Measurements from ENCODE around the gene TRMT11.
"Not testable (repeated sequence)": the region's sequence is repeated elsewhere in the genome, so short reads cannot be mapped to it uniquely, and the experiment has no call there.

The TRMT11 gene

DNA sequence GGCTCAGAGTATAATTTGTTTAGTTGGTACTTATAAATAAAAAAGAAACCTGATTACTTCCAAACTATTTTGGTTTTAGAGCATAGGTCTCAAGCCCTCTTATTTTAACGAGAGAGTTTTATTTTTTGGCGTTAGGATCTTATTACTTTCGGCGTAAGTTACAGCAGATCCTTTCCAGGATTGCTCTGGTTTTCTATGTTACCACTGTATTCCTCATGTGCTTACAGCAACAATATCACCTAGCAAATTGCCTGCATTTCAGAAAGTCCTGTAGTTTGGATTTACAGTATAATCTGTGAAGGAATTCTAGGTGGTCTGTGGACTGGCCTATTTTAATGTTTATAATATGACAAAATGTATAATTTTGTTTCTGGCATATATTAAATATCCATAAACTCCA, 54.1 kb downstream of the TRMT11 start:
- in situ Hi-C loops (cut with MboI; ENCODE audit: low sequenced_read_pairs), result no loop called here

DNA sequence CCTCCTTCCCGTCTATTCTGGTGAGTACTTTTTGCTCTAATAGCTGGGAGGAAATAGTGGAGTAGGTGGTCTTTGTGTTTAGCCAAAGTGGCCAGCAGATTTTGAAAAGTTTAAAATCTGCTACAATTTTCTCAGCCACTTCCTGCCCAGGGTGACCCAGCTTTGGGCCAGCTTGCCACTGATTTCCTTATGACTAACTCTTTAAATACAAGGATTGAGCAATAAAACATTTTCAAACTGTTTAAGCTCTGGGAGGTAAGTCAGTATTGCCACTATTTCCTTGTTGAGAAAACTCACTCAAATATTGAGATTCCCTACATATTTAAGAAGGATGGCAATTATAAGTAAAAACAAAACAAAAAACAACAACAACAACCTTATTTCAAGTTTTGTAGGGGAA, 54.5 kb downstream of the TRMT11 start:
- in situ Hi-C loops (cut with MboI; ENCODE audit: low sequenced_read_pairs), result no loop called here

DNA sequence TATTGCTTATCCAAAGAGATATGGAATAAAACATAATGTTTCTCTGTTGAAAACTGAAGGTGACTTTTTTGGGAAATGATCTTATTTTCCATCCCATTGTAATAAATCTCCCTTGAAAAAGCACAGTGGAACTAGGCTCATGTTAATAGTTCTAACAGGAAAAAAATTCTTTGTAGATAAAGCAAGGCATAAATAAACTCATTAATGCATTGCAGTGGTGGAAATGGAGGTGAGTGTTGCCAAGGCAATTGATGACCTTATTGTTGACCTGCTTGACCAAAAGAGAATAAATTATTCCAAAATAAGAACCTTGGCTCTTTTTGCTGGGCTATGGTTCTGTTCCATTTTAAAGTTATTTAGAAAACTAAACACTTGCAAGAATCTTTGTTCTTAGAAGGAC, 55.2 kb downstream of the TRMT11 start:
- in situ Hi-C loops (cut with MboI; ENCODE audit: low sequenced_read_pairs), result no loop called here

DNA sequence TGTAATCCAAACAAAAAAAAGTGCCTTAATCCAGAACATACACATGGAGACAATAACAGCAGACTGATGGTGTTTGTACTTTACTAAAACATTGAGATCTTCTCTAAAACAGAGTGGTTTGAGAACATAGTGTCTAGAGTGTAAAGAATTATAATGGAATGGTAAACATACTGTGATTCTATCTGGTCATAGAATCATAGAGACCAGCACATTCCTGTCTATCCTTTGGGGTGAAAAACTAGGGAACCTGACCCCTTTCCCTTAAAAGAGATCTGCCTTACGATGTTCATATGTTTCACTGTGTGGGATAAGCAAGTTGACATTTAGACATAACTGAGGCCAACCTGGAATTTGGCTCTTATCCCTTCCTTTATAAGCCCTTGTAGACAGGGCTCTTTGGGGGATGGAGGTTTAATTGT, 55.7 kb downstream of the TRMT11 start:
- in situ Hi-C loops (cut with MboI; ENCODE audit: low sequenced_read_pairs), result no loop called here

DNA sequence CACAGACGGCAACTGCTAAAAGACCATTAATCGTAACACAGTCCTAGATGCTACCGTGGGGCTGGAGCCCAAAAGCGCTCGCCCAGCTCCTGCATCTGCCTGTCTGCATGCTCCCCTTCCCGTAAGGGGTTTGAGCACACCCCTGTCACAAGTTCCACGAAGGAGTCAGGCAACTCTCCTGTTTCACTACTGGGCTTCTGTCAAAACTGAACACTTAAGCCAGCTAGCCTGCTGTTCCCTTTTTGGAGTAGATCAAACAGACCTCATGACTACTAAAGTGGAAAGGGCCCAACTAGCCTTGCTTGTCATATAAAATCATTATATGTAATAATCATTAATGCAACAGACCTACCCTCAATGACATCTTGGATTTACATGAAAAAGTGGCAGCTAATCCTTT, 61.3 kb downstream of the TRMT11 start:
- in situ Hi-C loops (cut with MboI; ENCODE audit: low sequenced_read_pairs), result no loop called here

DNA sequence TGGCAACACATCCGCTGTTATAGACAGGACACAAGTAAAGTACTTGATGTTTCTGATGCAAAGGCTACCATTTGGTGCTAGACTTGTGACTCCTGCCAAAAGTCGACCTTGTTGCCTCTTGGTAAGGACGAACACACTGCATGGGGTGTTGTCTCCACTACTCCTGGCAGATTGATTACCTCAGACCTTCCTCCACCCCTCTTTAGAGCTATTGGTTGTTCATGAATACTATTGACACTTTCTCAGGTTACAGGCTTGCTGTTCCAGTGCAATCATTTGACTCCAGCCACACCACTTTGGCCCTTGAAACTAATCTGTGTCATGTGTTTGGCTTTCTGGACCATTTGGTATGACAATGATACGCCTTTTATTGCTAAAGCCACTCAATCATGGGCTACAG, 62.3 kb downstream of the TRMT11 start:
- in situ Hi-C loops (cut with MboI; ENCODE audit: low sequenced_read_pairs), result no loop called here

DNA sequence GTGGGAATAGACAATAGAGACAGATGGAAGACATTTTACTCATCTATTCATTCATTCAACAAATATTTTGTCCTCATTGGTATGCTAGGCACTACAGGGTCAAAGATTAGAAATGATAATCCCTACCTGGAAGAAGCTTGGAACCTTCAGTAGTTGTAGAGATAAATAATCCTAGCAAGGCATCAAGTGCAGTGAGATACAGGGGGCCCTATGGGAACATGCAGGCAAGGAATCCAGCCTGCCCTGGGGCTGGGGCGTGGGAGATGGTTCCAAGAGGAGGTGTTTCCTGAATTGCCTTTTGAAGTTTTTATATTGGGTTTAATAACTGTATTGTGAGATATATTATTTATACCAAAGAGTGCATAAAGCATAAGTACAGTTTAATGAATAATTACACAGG, 64.5 kb downstream of the TRMT11 start:
- in situ Hi-C loops (cut with MboI; ENCODE audit: low sequenced_read_pairs), result no loop called here

DNA sequence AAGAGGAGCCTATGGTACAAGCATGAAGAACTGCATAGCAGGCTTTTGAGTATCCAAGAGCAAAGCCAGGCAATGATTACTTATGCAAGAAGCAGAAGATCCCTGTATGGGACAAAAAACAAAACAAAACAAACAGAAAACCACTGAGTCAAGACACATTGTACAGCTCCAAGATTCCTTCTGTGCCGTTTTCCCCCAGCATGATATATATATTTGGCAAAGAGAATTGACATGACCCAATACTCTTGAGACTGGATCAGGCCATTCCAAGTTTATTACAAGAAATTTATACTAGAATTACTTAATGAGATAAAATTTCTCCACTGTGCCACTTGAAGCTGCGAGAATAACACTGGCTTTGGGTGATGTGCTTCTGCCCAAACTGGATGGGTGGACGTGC, 65.5 kb downstream of the TRMT11 start:
- in situ Hi-C loops (cut with MboI; ENCODE audit: low sequenced_read_pairs), result no loop called here

DNA sequence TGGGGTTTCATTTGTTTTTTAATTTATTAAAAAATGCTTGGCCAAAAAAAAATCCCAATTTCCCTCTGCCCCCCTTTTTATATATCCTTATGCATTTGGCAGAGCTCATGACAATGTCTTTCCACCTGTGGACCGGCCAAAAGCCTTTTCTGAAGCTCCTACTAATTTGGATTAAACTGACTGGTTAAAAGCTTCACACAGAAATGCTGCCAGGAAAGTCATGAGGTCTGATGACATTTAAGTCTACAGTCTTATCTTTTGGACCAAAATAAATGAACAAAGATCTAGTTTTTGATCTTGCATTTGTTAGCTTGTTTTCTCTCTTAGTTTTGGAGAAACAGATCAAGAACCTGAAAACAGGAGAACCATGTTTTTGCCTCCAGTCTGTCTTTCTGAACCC, 66.1 kb downstream of the TRMT11 start:
- in situ Hi-C loops (cut with MboI; ENCODE audit: low sequenced_read_pairs), result no loop called here

DNA sequence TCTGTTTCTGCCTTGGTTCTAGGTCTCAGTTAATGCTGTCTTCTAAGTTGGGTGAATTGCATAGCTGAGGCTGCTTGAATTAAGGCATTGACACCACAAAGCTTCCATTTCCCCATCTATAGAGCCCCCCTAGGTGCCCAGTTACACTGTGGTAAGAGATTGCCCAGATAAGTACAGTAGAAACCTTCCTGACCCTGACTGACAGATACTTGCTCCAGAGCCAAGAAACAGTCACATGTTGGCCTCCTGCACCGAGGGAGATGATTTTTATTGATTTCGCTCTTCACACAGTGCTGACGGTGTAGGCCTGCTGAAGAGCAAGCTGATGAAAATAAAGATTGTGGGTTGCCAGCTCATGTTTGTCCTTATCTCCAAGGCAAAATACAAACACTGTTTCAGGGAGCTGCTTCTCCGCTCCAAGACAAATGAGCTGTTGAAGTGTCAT, 67.9 kb downstream of the TRMT11 start:
- in situ Hi-C loops (cut with MboI; ENCODE audit: low sequenced_read_pairs), result no loop called here

DNA sequence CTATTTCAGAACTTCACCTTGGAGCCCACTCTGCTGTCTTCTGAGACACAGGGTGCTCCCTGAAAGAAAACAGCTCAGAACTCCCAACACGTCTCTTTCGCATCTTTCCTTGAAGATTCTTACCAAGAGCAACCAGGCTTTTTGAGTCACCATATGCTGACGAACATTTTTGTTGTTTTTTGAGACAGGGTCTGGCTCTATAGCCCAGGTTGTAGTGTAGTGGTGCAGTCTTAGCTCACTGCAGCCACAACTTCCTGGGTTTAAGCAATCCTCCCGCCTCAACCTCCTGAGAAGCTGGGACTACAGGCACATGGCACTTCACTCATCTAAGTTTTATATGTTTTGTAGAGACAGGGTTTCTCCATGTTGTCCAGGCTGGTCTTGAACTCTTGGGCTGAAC, 68.5 kb downstream of the TRMT11 start:
- in situ Hi-C loops (cut with MboI; ENCODE audit: low sequenced_read_pairs), result no loop called here

DNA sequence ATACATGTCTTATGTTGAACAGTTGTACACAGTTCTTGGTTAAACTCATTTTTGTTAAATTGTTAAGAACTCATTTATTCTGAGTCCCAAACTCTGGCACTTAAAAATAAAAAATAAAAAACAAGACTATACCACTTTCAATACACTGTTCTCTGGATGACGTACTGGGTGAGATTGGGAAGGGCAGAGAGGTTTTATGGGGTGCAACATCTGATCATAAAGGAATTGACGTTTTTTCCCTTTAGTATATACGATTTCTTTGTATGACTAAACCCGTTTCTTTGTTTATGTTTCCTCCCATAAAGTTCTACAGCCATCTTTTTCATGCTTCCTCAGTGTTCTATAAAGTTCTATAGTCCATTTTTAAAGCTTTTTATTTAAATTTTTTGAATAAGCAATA, 69.1 kb downstream of the TRMT11 start:
- in situ Hi-C loops (cut with MboI; ENCODE audit: low sequenced_read_pairs), result no loop called here

DNA sequence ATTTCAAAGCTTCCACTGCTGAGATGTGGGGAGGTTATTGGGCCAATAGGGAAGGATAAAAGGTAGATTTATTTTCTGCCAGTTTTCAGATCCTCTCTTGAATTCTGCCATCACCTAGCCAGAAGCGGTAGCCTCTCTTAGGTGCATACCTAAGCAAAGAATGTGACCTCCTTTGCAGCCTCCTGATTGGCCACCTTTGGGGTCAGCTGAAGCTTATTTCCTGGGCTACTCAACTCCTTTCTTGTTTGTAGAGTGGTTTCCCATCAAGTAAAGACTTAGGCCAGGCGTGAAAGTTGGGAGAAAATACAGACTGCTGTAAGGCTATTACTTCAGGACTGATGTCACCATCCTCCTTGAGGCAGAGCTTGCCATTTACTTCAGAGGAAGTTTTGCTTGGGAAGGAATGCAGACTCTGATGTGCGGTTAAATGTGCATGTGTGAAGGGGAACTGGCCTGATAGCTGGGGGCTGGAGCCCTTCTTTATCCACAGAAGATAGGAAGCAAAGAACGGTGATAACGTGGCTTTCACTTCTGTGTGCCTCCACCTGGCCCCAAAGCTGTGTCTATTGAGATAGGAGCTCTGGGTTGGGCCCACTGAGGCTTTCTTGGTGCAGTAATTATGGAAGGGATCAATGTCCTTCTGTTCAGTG, 70.1 kb downstream of the TRMT11 start:
- in situ Hi-C loops (cut with MboI; ENCODE audit: low sequenced_read_pairs), result no loop called here

DNA sequence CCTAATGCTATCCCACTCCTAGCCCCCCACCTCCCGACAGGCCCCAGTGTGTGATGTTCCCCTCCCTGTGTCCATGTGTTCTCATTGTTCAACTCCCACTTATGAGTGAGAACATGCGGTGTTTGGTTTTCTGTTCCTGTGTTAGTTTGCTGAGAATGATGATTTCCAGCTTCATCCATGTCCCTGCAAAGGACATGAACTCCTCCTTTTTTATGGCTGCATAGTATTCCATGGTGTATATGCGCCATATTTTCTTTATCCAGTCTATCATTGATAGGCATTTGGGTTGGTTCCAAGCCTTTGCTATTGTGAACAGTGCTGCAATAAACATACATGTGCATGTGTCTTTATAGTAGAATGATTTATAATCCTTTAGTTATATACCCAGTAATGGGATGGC, 71.7 kb downstream of the TRMT11 start:
- in situ Hi-C loops (cut with MboI; ENCODE audit: low sequenced_read_pairs), result not testable (repeated sequence)

DNA sequence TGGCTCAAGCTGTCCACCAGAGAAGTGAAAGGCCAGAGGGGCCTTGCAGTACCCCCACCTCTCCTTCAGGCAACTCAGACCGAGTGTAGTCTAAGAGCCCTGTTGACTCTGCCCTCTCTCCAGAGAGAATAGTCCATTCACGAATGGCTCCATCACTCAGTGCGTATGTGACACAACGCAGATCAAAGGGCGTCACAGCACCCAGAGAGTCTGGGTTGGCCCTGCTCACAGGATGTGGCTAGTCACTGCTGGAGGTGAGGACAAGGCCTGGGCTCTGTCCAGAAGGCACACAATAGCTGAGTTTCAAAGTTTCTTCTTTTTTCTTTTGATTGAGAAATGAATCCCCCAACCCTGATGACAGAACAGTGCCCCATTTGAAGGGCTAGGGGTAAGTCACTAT, 74.1 kb downstream of the TRMT11 start:
- in situ Hi-C loops (cut with MboI; ENCODE audit: low sequenced_read_pairs), result no loop called here

DNA sequence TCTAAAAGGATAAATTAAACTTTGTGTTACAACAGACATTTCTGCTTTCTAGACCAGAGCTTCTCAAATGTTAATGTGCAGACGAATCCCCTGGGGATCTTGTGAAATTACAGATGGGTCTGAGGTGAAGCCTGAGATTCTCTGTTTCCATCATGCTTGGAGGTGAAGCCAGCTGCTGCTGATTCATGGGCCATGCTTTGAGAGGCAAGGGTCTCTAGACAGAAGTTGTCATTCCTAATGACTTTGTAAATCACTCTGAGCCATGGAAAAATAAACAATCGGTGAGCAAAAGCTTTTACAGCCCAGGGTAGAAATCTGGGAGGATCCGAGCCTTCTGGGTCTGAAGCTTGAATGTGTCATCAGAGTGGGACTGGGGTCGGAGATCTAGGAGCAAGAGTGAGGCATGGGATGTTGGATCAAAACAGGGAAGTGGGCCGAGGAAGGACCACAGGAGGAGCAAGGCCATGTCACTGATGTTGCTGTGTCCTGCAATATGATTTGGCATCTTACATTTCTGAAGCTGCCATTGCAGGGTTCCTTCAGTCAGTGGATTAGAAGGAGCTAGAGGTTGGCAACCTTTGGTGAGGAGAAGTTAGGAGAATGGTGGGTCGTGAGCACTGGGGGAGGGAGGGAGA, 77.3 kb downstream of the TRMT11 start:
- in situ Hi-C loops (cut with MboI; ENCODE audit: low sequenced_read_pairs), result no loop called here

DNA sequence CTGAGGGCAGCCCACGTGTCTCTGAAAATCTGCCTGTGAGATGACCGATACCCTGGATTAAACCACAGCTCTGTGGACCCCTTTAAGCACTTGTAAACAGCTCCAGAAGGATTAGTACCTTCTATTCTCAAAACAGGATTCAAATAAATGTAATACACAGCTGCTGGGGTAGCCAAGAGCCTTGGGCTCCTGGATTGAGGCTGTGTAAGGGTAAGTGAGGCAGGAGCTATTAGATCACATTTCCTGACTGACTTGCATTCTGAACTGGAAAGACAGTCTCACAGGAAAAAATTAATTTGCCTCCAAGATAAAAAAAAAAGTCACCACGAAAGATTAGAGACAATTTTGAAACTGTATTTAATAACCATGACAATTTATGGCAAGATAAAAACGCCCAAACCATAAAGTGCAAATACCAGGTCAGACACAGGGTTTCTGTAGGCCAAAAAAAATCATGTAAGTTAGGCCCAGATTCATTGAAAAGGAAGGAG, 78.0 kb downstream of the TRMT11 start:
- in situ Hi-C loops (cut with MboI; ENCODE audit: low sequenced_read_pairs), result no loop called here

DNA sequence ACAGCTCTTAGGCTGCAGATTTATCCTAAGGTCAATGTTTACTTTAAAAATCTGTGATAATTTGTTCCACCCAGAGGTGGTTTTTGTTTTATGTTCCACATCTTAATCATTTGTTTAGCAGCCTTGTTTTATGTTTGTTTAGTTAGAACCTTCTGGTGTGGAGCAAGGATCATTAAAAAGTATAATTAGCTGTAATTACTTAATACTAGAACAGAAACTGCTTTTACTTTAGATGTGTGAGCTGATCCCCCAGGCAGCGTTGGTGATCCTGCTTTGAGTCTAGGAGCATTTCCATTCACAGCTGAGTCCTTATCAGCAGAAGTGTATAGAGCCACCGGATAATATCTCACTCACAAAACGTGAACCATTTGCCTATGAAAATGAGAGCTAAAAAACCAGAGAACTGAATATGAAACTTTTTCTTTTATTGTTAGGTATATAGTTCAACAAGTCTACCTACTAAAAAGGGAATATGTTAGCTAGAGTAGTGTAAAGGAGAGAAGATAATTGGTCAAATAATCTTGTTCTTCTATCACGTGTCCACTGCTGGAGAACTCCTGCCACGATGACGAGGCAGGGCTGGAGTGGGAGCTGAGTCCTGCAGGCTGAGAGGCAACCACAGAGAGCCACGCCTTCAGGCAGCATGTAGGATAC, 78.5 kb downstream of the TRMT11 start:
- in situ Hi-C loops (cut with MboI; ENCODE audit: low sequenced_read_pairs), result no loop called here

DNA sequence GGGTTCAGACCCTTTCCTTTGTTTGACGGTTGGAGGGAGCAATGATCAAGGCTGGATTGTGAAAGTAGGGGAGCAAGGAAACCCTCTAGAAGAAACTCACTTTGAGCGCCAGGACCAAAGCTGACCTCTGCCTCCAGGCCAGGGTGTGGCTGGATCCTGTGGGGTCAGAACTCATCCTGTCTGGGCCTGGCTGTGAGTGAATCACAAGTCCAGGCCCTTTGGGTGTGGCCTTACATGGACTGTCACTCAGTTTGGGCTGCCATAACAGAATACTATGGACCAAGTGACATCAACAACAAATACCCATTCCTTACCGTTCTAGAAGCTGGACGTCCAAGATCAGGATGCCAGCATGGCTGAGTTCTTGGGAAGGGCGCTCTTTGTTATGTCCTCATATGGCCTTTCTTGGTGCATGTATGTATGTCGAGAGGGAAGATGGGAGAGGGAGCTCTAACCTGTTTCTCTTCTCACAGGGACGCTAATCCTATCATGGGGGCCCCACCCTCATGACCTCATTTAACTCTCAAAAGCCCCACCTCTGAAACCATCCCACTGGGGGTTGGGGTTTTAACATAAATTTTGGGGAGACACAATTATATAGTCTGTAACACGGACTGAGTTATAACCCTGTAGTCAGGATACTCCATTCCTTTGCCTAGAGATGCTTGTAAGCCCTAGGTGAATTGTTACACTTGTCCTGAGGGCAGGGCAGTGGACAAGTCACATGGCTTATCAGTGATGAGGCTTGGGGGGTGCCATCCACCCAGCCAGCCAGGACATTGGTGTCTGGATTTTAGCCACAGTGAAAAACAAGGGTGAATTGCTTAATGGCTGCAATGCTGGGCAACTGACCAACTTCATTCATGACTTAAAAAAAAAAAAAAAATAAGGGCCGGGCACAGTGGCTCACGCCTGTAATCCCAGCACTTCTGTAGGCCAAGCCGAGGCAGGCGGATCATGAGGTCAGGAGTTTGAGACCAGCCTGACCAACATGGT, 80.0 kb downstream of the TRMT11 start:
- in situ Hi-C loops (cut with MboI; ENCODE audit: low sequenced_read_pairs), result no loop called here

DNA sequence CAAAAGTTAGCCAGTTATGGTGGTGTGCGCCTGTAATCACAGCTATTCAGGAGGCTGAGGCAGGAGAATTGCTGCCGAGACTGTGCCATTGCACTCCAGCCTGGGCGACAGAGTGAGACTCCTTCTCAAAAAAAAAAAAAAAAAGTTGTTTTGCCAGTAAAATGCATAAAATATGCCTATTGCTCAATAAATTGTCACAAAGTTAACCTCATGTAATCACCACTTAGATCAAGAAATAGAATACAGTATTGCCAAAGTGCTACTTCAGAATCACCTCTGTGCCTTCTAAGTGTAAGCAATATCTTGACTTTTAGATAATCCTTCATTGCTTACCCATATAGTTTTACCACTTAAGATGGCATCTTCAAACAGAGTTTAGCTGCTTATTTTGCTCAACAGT, 80.7 kb downstream of the TRMT11 start:
- in situ Hi-C loops (cut with MboI; ENCODE audit: low sequenced_read_pairs), result no loop called here

DNA sequence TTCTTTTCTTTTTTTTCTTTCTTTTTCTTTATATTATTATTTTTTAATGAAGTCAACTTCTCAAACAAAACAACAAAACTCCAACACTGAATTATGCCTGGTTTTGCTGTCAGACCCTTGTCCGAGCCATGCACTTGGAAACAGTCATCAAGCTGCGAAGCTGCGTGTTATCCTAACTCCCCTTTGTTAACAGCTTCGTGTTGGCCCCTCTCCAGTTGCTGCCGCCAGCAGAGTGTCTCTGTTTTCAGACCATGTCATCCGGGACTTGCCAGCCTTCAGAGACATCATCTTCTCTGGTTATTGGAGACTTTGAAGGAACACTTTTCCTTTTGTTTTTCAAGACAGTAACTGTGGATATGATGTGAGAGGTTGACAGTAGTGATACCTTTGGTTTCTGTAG, 83.1 kb downstream of the TRMT11 start:
- in situ Hi-C loops (cut with MboI; ENCODE audit: low sequenced_read_pairs), result no loop called here
